PC-9 (cell line): ENCODE results near the gene TEX261. TPM values are rescaled to one million over a fixed set of nuclear protein-coding genes. Genes with fewer than 3 reads are reported as not detected.
A peak's percentile ranks its signal among the peaks of the same experiment; 100 is the strongest.

ENCODE experiments used
- BruUV-seq: library from RNA; stranded (reverse); fragments of 400-500 nt; replicated peaks from 2 replicates; lab custom pipeline; 2021; lab: Mats Ljungman, UMichigan
- CTCF ChIA-PET: fragments of 300-600 bp; sonication (Branson Sonifier 250); formaldehyde crosslinking; loops from one replicate; lab custom pipeline; 2022; ENCODE audit warnings: antibody characterized with exemption; lab: Charles Lee
- POLR2A ChIA-PET: fragments of 300-600 bp; sonication (Branson Sonifier 250); formaldehyde crosslinking; loops from one replicate; lab custom pipeline; 2022; ENCODE audit warnings: antibody characterized with exemption; ENCODE audit not compliant: unreplicated experiment; lab: Charles Lee
- DNase-seq, 2 experiments: peaks; one replicate each; pipeline versions ENCODE4 v3.0.0 to v3.0.0-alpha.2; 2015 to 2022; ENCODE audit warnings: mixed read lengths in 1 of 2
- H2AFZ ChIP-seq: fragments of 200-600 bp; sonication (generic); 2 replicates; pipeline ENCODE4 v1.8.1; 2017; ENCODE audit warnings: antibody characterized with exemption
- H3F3A ChIP-seq: fragments of 200-600 bp; sonication (generic); 2 replicates; pipeline ENCODE4 v1.8.1; 2017; ENCODE audit warnings: antibody characterized with exemption, mild to moderate bottlenecking, low read depth; ENCODE audit not compliant: insufficient read depth
- H3K27ac ChIP-seq: fragments of 200-600 bp; sonication (generic); 2 replicates; pipeline ENCODE4 v1.6.1; 2016; ENCODE audit warnings: mixed run types
- H3K27me3 ChIP-seq: fragments of 200-600 bp; sonication (generic); 2 replicates; pipeline ENCODE4 v1.6.1; 2016; ENCODE audit warnings: low read depth, mixed run types; ENCODE audit not compliant: insufficient read depth
- H3K36me3 ChIP-seq: fragments of 200-600 bp; sonication (generic); 2 replicates; pipeline ENCODE4 v1.6.1; 2016; ENCODE audit warnings: low read depth, mixed run types
- H3K4me1 ChIP-seq: fragments of 200-600 bp; sonication (generic); replicated peaks from 2 replicates; pipeline ENCODE4 v1.6.1; 2016; ENCODE audit warnings: mixed run types; ENCODE audit not compliant: insufficient read depth
- H3K4me2 ChIP-seq: fragments of 200-600 bp; sonication (generic); 2 replicates; pipeline ENCODE4 v1.6.1; 2017; ENCODE audit warnings: mixed run types
- H3K4me3 ChIP-seq: fragments of 200-600 bp; sonication (generic); 2 replicates; pipeline ENCODE4 v1.6.1; 2016; ENCODE audit warnings: mixed run types
- H3K79me2 ChIP-seq: fragments of 200-600 bp; sonication (generic); 2 replicates; pipeline ENCODE4 v1.6.1; 2017; ENCODE audit warnings: low read depth, mixed run types
- H3K9me2 ChIP-seq: fragments of 200-600 bp; sonication (generic); 2 replicates; pipeline ENCODE4 v1.8.1; 2017; ENCODE audit warnings: mild to moderate bottlenecking; ENCODE audit not compliant: insufficient read depth
- H3K9me3 ChIP-seq: fragments of 200-600 bp; sonication (generic); 2 replicates; pipeline ENCODE4 v1.8.1; 2016; ENCODE audit warnings: low read depth; ENCODE audit not compliant: insufficient read depth
- H4K20me1 ChIP-seq: fragments of 200-600 bp; sonication (generic); 2 replicates; pipeline ENCODE4 v1.8.1; 2017; ENCODE audit not compliant: insufficient read depth
- CTCF ChIP-seq: fragments of 200-600 bp; sonication (generic); conservative IDR thresholded peaks from 2 replicates; pipeline ENCODE4 v1.6.1; 2017; ENCODE audit warnings: mixed run types, antibody characterized with exemption, mild to moderate bottlenecking, moderate library complexity
- EZH2 ChIP-seq: fragments of 200-600 bp; sonication (generic); IDR thresholded peaks from 2 replicates; pipeline ENCODE4 v1.8.0; 2017; ENCODE audit warnings: antibody characterized with exemption, low read depth
- intact Hi-C: fragments of 100-400 bp; cut with micrococcal nuclease; formaldehyde crosslinking; loops from one replicate; pipeline ENCODE4 v1.10.0; 2022; ENCODE audit not compliant: unreplicated experiment
- total RNA-seq: library from RNA; stranded (reverse); gene quantifications from 2 replicates; pipeline ENCODE4 v1.2.3, GENCODE V29; 2021

Gene TEX261
- total RNA-seq, 1 experiment from 2014 or later, result 47.6 TPM

- H3K79me2 ChIP-seq, result peaks cover 19% of the 10 kb centered on the region
- ChIA-PET CTCF (no interaction called here), POLR2A (no interaction called here)
- H3F3A ChIP-seq, result peaks cover 4% of the 10 kb centered on the region; the same call in 1 of the 2 replicates
- peak overlapping the region; percentile 86 for H3K4me2 ChIP-seq
- DNase-seq, result peak; percentile 34 to 60
- H3K4me1 ChIP-seq, result peaks cover 20% of the 10 kb centered on the region
- H4K20me1 ChIP-seq, result no peaks in the 10 kb centered on the region
- no peaks in the 10 kb centered on the region for H3K27me3 ChIP-seq
- H3K27ac ChIP-seq, result no peak overlapping the region
- intact Hi-C loops, result loop anchor here (1.0 kb wide), 1 partner anchor 30 kb away; no protein-coding TSS in a partner anchor
- peak; percentile 56; the same call in 1 of the 2 replicates for TF ChIP-seq CTCF
- TF ChIP-seq EZH2, result no peak
- H3K9me3 ChIP-seq, result no peaks in the 10 kb centered on the region
- no peaks in the 10 kb centered on the region for H3K36me3 ChIP-seq
- H2AFZ ChIP-seq, result peak overlapping the region; percentile 92
- no peaks in the 10 kb centered on the region for H3K9me2 ChIP-seq
- BruUV-seq, result no TSS peak
- peak overlapping the region; percentile 80 for H3K4me3 ChIP-seq
Observed at GRCh38 chr2:70995426-70995729, 705 bp upstream of the TEX261 start.

GRCh38 chr2:70994009-70994698 lies 519 bp downstream of the TEX261 start:
- peaks cover 4% of the 10 kb centered on the region; the same call in 1 of the 2 replicates for H3F3A ChIP-seq
- ChIA-PET POLR2A (no interaction called here), CTCF (no interaction called here)
- no peaks in the 10 kb centered on the region for H4K20me1 ChIP-seq
- peak overlapping the region; percentile 80 for H3K4me3 ChIP-seq
- no peaks in the 10 kb centered on the region for H3K9me2 ChIP-seq
- peaks cover 20% of the 10 kb centered on the region for H3K4me1 ChIP-seq
- no peaks in the 10 kb centered on the region for H3K36me3 ChIP-seq
- peak overlapping the region; percentile 97 for H2AFZ ChIP-seq
- peak in 1 of 2 experiments; percentile 25 for DNase-seq
- no peak for TF ChIP-seq CTCF
- TF ChIP-seq EZH2, result no peak
- intact Hi-C loops, result no loop called here
- no peaks in the 10 kb centered on the region for H3K27me3 ChIP-seq
- H3K27ac ChIP-seq, result no peak overlapping the region
- H3K79me2 ChIP-seq, result peaks cover 19% of the 10 kb centered on the region
- H3K9me3 ChIP-seq, result no peaks in the 10 kb centered on the region
- no TSS peak for BruUV-seq
- peak overlapping the region; percentile 87 for H3K4me2 ChIP-seq

- TSS peak; percentile 44 for BruUV-seq
Observed at GRCh38 chr2:70992945-70993853, 1.5 kb downstream of the TEX261 start.

More at GRCh38 chr2:70992945-70993853, 1.5 kb downstream of the TEX261 start:
- TF ChIP-seq EZH2 (no peak), CTCF (no peak)
- H3K4me3 ChIP-seq, result peak overlapping the region; percentile 80
- no peaks in the 10 kb centered on the region for H3K9me3 ChIP-seq
- peaks cover 19% of the 10 kb centered on the region for H3K79me2 ChIP-seq
- H3K27me3 ChIP-seq, result no peaks in the 10 kb centered on the region
- H3K36me3 ChIP-seq, result no peaks in the 10 kb centered on the region
- H4K20me1 ChIP-seq, result no peaks in the 10 kb centered on the region
- H3K4me2 ChIP-seq, result peak overlapping the region; percentile 87
- H3F3A ChIP-seq, result peaks cover 4% of the 10 kb centered on the region; the same call in 1 of the 2 replicates
- no peak for DNase-seq
- POLR2A ChIA-PET, result no interaction called here
- intact Hi-C loops, result no loop called here
- H3K9me2 ChIP-seq, result no peaks in the 10 kb centered on the region
- H3K27ac ChIP-seq, result no peak overlapping the region
- CTCF ChIA-PET, result no interaction called here
- H3K4me1 ChIP-seq, result peaks cover 20% of the 10 kb centered on the region
- H2AFZ ChIP-seq, result no peak overlapping the region
